ENCODE measurements around the gene CYBB. TPM values are rescaled to one million over a fixed set of nuclear protein-coding genes. Genes with fewer than 3 reads are reported as not detected.
A peak's percentile ranks its signal among the peaks of the same experiment; 100 is the strongest.

CYBB gene
- 100 to 1,000 TPM in 2 of 6 donors, 10 to 100 TPM in 4; 12.1 to 254 (median 45.5) TPM for total RNA-seq

DNA sequence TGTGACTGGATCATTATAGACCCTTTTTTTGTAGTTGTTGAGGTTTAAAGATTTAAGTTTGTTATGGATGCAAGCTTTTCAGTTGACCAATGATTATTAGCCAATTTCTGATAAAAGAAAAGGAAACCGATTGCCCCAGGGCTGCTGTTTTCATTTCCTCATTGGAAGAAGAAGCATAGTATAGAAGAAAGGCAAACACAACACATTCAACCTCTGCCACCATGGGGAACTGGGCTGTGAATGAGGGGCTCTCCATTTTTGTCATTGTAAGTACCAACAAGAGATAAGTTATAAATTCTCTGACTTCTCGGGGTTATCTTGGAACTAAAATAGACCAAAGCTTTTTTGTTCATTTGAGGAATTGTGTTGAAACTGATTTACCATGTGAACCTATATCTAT lies at the start of gene CYBB:
Gene CYBB (plus strand): TSS at position 203 of the 400 bp plus-strand sequence. CDS start 19 bp downstream, at position 222.
- ATAC-seq (ENCODE audit: low FRiP score in 2 of 2) (no peak), DNase-seq (no peak)
- peak within 1 kb of the TSS in 1 of 4 donors; percentile 44 for H3K27ac ChIP-seq
- no peaks in the 10 kb centered on the region for H3K27me3 ChIP-seq
- H3K9me3 ChIP-seq: no peaks in the 10 kb centered on the region
- TF ChIP-seq POLR2AphosphoS5 (IDR thresholded peaks at IDR 0.05) (no peak), EP300 (IDR thresholded peaks at IDR 0.05) (no peak), POLR2A (IDR thresholded peaks at IDR 0.05) (no peak)
- TF ChIP-seq, protein P1, sequence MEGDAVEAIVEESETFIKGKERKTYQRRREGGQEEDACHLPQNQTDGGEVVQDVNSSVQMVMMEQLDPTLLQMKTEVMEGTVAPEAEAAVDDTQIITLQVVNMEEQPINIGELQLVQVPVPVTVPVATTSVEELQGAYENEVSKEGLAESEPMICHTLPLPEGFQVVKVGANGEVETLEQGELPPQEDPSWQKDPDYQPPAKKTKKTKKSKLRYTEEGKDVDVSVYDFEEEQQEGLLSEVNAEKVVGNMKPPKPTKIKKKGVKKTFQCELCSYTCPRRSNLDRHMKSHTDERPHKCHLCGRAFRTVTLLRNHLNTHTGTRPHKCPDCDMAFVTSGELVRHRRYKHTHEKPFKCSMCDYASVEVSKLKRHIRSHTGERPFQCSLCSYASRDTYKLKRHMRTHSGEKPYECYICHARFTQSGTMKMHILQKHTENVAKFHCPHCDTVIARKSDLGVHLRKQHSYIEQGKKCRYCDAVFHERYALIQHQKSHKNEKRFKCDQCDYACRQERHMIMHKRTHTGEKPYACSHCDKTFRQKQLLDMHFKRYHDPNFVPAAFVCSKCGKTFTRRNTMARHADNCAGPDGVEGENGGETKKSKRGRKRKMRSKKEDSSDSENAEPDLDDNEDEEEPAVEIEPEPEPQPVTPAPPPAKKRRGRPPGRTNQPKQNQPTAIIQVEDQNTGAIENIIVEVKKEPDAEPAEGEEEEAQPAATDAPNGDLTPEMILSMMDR (IDR thresholded peaks at IDR 0.05): no peak
- H3K4me3 ChIP-seq: peak within 1 kb of the TSS in 2 of 4 donors; percentile 9 to 30
- H3K36me3 ChIP-seq: no peaks in the 10 kb centered on the region
- 58 to 63% methylated on average over 2 of the region's 2 CpGs for WGBS, 2 donors
- H3K4me1 ChIP-seq: no peaks in the 10 kb centered on the region

DNA sequence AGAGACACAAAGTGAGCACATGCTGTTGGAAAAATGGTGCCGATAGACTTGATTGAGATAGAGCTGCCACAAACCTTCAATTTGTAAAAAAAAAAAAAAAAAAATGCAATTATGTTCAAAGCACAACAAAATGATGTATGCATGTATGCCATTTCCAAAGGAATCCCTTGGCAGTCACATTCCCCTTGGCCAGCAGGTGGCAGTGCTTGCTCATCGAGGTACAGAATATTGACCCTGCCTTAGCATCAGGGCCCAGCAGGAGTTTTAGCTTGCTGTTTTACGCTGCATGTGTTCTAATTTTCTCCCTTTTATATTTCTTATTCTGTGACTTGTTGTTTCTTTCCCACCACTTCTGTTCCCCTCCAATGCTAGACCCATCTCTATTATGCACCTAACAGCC lies 34.5 kb upstream of the CYBB start:
- H3K9me3 ChIP-seq: no peaks in the 10 kb centered on the region
- H3K27ac ChIP-seq: peak overlapping the region in 3 of 4 donors; percentile 17 to 30 (median 18)
- H3K4me1 ChIP-seq: no peaks in the 10 kb centered on the region
- ATAC-seq (ENCODE audit: low FRiP score in 2 of 2): peak; percentile 71 to 88
- H3K36me3 ChIP-seq: no peaks in the 10 kb centered on the region
- no peak overlapping the region for H3K4me3 ChIP-seq
- no peak for TF ChIP-seq EP300 (IDR thresholded peaks at IDR 0.05)
- TF ChIP-seq, protein P1 (IDR thresholded peaks at IDR 0.05): peak; percentile 55 to 81 (median 72)
- WGBS, 2 donors: 18 to 24% methylated on average over 3 of the region's 3 CpGs
- no peaks in the 10 kb centered on the region for H3K27me3 ChIP-seq
- DNase-seq: peak in 1 of 2 donors; percentile 70

DNA sequence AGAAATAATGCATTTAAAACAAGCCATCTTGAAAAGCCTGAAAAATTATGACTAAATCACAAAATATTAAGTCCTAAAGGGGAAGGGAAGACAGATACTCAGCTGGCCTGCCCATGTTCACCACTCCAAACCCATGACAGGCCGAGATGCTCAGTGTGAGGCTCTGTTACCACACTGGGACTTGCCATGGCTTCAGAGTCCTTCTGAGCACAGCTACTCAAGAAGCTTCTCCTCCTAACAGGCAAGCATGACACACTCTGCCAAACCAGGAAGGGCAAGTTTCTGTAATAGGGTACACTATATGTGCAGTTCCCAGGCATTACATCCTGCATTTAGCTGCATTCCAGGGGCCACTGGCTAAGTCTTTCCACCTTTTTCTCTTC lies 34.0 kb upstream of the CYBB start:
- 69% methylated on average over 1 of the region's 1 CpG; no CpG with 5 or more reads in 1 of the 2 donors for WGBS, 2 donors
- Histone ChIP-seq H3K36me3 (no peaks in the 10 kb centered on the region), H3K27ac (peak overlapping the region in 3 of 4 donors; percentile 17 to 30 (median 18)), H3K27me3 (no peaks in the 10 kb centered on the region), H3K9me3 (no peaks in the 10 kb centered on the region), H3K4me1 (no peaks in the 10 kb centered on the region), H3K4me3 (no peak overlapping the region)
- no peak for TF ChIP-seq POLR2A (IDR thresholded peaks at IDR 0.05)
- DNase-seq: no peak
- ATAC-seq (ENCODE audit: low FRiP score in 2 of 2): peak; percentile 28 to 51

DNA sequence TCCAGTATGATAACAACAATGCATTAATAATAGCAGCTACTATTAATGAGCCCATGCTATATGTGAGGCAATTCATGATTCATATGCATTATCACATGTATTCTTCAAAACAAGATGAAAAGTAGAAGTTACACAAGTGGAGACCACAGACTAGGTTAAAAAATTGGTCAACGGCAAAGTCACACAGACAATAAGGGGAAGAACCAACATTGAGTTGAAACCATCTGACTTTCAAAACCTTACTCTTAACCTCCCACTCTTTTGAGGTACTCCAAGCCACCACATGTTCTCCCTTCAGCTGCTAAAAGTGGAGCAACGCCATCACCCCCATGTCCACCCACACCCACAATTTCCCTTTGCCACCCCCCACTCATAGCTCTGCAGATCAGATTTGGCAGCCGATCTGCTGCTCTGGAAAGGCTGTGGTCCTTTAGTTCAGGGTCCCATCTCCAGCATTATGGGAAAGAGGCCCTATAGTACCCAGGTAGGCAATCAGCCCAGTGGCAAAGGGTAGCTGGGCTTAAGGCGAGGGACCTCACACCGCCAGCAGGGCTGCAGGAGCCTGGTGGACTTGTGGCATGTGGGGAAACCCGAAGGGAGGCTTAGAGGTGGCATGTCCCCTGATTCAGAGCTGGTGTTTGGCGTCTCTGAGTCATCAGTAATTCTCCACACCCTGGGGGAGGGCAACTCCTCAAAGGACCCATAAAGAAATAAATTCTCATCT lies 33.5 kb upstream of the CYBB start:
- TF ChIP-seq, protein P1 (IDR thresholded peaks at IDR 0.05): no peak
- TF ChIP-seq POLR2AphosphoS5 (IDR thresholded peaks at IDR 0.05) (no peak), EP300 (IDR thresholded peaks at IDR 0.05) (no peak), POLR2A (IDR thresholded peaks at IDR 0.05) (no peak)
- Histone ChIP-seq H3K9me3 (no peaks in the 10 kb centered on the region), H3K4me1 (no peaks in the 10 kb centered on the region), H3K27ac (peak overlapping the region in 2 of 4 donors; percentile 49 to 55), H3K4me3 (no peak overlapping the region), H3K27me3 (no peaks in the 10 kb centered on the region), H3K36me3 (no peaks in the 10 kb centered on the region)
- DNase-seq: no peak
- peak; percentile 46 to 63 for ATAC-seq (ENCODE audit: low FRiP score in 2 of 2)
- WGBS, 2 donors: 59 to 69% methylated on average over 3 to 7 of the region's 7 CpGs

DNA sequence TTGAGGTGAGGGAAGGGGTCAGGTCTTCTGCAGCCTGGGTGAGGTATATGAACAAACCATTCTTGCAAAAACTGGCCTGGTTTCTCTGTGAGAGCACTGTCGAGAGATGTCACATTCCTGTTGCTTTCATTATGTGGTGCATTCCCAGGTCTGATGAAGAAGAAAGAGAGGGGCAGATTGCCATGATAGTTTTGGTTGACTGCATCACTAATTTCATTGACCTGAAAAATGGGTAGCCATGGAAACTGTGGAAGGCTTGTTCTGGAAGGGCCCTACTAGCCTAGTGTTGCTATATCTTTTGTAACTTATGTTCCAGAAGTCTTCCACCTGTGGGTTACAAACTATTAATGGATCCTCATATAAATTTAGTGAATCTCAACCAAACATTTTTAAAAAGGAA lies 32.9 kb upstream of the CYBB start:
- 80 to 95% methylated on average over 1 of the region's 1 CpG for WGBS, 2 donors
- no peaks in the 10 kb centered on the region for H3K4me1 ChIP-seq
- TF ChIP-seq, protein P1 (IDR thresholded peaks at IDR 0.05): no peak
- TF ChIP-seq POLR2A (IDR thresholded peaks at IDR 0.05) (no peak), EP300 (IDR thresholded peaks at IDR 0.05) (no peak), POLR2AphosphoS5 (IDR thresholded peaks at IDR 0.05) (no peak)
- H3K36me3 ChIP-seq: no peaks in the 10 kb centered on the region
- no peak overlapping the region for H3K4me3 ChIP-seq
- H3K9me3 ChIP-seq: no peaks in the 10 kb centered on the region
- no peak for ATAC-seq (ENCODE audit: low FRiP score in 2 of 2)
- peak overlapping the region in 1 of 4 donors; percentile 55 for H3K27ac ChIP-seq
- DNase-seq: no peak
- H3K27me3 ChIP-seq: no peaks in the 10 kb centered on the region
